HepG2 (cell line): ENCODE data around the gene BIK. TPM values are rescaled to one million over a fixed set of nuclear protein-coding genes. Genes with fewer than 3 reads are reported as not detected.

ENCODE experiments used
- NPAS2 ChIP-seq: sonication (generic); formaldehyde crosslinking; IDR thresholded peaks from 2 replicates; pipeline ENCODE4 v1.8.0; 2022; ENCODE audit warnings: mild to moderate bottlenecking, missing genetic modification reagents, borderline replicate concordance
- RERE ChIP-seq: IDR thresholded peaks from 2 replicates; pipeline ENCODE4 v1.6.1; 2016; ENCODE audit warnings: low read depth, missing genetic modification reagents, missing compliant biosample characterization
- ZFP36 ChIP-seq: fragments of 150-350 bp; IDR thresholded peaks from 2 replicates; pipeline ENCODE4 v1.6.1; 2018; ENCODE audit warnings: borderline replicate concordance, low read length, low read depth; ENCODE audit not compliant: partially characterized antibody
- ZMAT5 ChIP-seq: sonication (generic); formaldehyde crosslinking; IDR thresholded peaks from 2 replicates; pipeline ENCODE4 v1.5.0; 2020; ENCODE audit warnings: mild to moderate bottlenecking, low read depth, missing genetic modification reagents, borderline replicate concordance
- ZNF335 ChIP-seq: sonication (generic); formaldehyde crosslinking; IDR thresholded peaks from 2 replicates; pipeline ENCODE4 v1.4.0; 2020; ENCODE audit warnings: missing genetic modification reagents
- polyA plus RNA-seq, 8 experiments: library from polyadenylated mRNA; depleted of rRNA in 3 of 8; stranded (reverse) in 7 of 8; unstranded in 1 of 8; fragments of >200 nt; fragmentation: Illumina TruSeq in 4 of 8; extraction: Trizol in 4 of 8; gene quantifications; 2 replicates each; pipeline versions ENCODE4 v1.2.1 to v1.2.3, GENCODE V29; 2011 to 2016; ENCODE audit warnings: low read depth in 4 of 8, missing spikeins in 1 of 8, mixed read lengths in 1 of 8; ENCODE audit not compliant: insufficient read depth in 1 of 8
- total RNA-seq, 5 experiments: library from RNA; depleted of rRNA; stranded (reverse); fragments of >200 nt; fragmentation: Illumina TruSeq; extraction: Trizol; gene quantifications; 2 replicates each; pipeline ENCODE4 v1.2.3, GENCODE V29; 2016; ENCODE audit warnings: low read depth in 1 of 5
- TF ChIP-seq, protein P1 (sequence below): sonication (generic); formaldehyde crosslinking; IDR thresholded peaks from 2 replicates; pipeline ENCODE4 v1.4.0; 2020; ENCODE audit warnings: missing genetic modification reagents, borderline replicate concordance

Gene BIK
- total and polyA plus RNA-seq, 2 of the 13 experiments (the other 11 are each of a cell fraction or from before 2014, with no cell fraction given), result 0.54 to 0.80 TPM

DNA sequence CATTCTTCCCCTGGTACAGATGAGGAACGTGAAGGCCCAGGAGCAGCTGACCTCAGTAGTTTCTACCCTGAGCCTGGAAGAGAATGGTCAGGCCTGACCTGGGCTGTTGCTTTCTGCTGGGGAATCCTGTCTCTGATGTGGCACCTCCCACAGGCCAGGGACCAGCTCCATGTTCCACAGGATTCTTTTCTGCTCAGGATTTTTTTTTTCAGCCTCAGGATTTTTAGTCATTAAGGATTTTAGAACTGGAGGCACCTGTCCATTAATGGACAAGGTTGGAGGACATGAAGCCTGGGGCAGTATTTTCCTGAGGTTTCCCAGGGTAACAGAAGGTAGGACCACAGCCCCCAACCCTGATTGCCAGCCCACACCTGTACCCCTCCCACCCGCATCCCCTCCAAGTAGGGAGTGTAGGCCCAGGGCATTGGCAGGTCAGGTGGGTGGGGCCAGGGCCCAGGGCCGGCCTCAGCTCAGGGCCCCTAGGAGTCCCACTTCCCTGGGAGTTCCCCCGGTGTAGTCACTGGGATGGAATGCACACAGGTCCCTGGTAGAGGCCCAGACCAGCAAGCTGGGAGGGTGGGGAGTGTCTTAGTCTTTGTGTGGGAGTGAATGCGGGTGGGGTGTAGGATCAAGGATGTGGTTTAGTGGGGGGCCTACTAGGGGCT lies 16.1 kb downstream of the BIK start (continued):
- TF ChIP-seq RERE (CRISPR knock-in tag) (no peak), ZMAT5 (no peak), ZFP36 (no peak), NPAS2 (no peak), ZNF335 (CRISPR knock-in tag) (no peak)
- TF ChIP-seq, protein P1, sequence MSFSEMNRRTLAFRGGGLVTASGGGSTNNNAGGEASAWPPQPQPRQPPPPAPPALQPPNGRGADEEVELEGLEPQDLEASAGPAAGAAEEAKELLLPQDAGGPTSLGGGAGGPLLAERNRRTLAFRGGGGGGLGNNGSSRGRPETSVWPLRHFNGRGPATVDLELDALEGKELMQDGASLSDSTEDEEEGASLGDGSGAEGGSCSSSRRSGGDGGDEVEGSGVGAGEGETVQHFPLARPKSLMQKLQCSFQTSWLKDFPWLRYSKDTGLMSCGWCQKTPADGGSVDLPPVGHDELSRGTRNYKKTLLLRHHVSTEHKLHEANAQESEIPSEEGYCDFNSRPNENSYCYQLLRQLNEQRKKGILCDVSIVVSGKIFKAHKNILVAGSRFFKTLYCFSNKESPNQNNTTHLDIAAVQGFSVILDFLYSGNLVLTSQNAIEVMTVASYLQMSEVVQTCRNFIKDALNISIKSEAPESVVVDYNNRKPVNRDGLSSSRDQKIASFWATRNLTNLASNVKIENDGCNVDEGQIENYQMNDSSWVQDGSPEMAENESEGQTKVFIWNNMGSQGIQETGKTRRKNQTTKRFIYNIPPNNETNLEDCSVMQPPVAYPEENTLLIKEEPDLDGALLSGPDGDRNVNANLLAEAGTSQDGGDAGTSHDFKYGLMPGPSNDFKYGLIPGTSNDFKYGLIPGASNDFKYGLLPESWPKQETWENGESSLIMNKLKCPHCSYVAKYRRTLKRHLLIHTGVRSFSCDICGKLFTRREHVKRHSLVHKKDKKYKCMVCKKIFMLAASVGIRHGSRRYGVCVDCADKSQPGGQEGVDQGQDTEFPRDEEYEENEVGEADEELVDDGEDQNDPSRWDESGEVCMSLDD (CRISPR knock-in tag), result no peak
